ENCODE measurements around the gene NTHL1.
A peak's percentile ranks its signal among the peaks of the same experiment; 100 is the strongest.

Gene NTHL1

GRCh38 chr16:2047330-2048115 is at the start of gene NTHL1, which contains the start of gene TSC2:
TSS of gene NTHL1 (minus strand) at chr16:2047834. CDS start at chr16:2047823, 11 bp downstream.
TSS of gene TSC2 (plus strand) at chr16:2047985. CDS start at chr16:2048616, 631 bp downstream.
- ATAC-seq, result peak; percentile 98
- peak; percentile 96 for DNase-seq

GRCh38 chr16:2096853-2097595 is 49.4 kb upstream of the NTHL1 start:
- ATAC-seq (no peak), DNase-seq (no peak)

DNA sequence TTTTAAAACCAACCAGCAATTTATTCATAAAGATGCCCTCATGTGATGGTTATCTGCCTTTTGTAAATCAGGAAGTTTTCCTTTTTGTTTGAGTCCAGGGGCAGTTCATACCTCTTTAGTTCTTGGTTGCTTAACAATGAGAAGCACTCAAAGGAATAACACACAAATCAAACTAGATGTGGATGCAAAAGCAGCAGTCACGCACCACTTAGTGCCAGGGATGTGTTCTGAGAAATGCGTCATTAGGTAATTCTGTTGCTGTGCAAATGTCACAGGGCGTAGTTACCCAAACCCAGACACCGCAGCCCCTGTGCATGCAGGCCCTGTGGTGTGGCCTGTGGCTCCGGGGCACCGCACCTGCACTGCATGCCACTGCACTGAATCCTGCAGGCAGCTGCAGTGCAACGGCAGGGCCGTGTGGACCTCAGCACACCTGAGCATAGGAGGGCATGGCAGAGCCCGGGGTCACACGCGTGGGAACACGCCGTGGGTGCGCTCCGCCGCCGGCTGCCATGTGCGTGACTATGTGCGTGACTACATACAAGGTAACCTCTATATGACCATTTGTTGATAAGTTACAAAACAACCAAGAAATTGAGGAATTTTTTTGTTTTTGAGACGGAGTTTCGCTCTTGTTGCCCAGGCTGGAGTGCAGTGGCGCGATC is 48.4 kb upstream of the NTHL1 start:
- DNase-seq (no peak), ATAC-seq (no peak)

- ATAC-seq (no peak), DNase-seq (no peak)
Measured at GRCh38 chr16:2095315-2095853, 47.8 kb upstream of the NTHL1 start.

- DNase-seq (no peak), ATAC-seq (no peak)
Measured at GRCh38 chr16:2093793-2094192, 46.2 kb upstream of the NTHL1 start.

DNA sequence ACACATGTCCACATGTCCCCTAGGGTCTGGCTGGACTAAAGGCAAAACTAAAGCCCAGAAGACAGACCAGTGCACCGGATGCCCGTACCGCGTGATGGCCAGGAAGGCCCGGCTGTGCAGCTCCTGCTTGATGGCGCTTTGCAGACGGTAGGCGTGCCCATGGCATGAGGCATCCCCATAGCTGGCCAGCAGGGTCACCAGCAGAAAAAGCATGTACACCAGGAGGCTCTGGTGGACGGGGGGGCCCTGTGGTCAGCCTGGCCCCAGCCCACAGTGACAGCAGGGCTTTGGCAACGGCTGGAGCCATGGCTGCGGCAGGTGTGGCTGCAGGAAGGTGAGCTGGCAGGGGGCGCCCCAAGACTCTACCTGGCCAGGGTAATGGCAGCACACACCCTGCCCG is 45.2 kb upstream of the NTHL1 start:
- DNase-seq (no peak), ATAC-seq (no peak)

DNA sequence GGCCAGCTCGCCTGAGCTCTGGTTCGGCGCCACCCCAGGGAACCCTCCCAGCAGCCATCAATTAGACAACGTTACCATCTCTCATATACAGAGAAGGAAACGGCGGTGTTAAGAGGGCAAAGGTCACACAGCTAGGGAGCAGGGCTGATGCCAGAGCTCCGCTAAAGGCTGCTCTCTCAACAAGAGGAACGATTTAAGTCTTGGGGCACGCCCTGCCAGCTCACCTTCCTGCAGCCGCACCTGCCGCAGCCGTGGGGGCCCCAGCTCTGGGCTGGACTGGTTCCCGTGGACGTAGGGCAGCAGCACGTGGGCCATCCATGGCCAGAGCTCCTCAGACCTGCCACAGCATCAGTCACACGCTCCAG is 44.6 kb upstream of the NTHL1 start:
- no peak for DNase-seq
- no peak for ATAC-seq

GRCh38 chr16:2091547-2092255 is 44.1 kb upstream of the NTHL1 start:
- DNase-seq (no peak), ATAC-seq (no peak)

DNA sequence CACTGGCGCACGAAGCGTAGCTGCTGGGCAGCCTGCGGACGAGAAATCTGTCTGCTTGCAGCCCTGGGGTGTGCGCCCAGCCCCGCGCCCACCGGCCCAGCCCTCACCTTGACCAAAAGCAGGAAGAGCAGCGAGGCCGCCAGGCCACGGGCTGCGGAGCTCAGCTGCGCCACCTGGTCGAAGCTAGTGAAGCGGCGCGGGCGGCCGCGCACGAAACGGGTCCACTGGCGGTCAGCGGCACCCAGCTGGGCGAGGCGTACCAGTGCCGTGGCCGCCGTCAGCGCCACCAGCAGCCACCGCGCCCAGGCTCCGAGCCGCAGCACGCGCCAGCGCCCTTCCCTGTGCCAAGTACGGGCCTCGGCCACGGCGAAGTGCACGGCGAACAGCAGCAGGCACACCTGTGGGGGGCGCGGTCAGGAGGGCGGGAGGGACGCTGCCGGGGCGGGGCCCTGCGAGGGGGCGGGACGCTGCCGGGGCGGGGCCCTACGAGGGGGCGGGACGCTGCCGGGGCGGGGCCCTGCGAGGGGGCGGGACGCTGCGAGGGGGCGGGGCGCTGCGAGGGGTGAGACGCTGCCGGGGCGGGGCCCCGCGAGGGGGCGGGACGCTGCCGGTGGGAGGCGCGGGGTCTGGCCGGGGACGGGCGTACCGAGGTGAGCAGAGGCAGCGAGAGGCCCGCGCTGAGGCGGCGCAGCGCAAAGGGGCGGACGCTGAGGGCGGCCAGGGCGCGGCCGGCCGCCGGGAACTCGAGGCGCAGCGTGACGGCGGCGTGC is 43.3 kb upstream of the NTHL1 start:
- ATAC-seq (no peak), DNase-seq (peak; percentile 17)

- ATAC-seq, result no peak
- DNase-seq, result no peak
Measured at GRCh38 chr16:2090481-2090776, 42.8 kb upstream of the NTHL1 start.

DNA sequence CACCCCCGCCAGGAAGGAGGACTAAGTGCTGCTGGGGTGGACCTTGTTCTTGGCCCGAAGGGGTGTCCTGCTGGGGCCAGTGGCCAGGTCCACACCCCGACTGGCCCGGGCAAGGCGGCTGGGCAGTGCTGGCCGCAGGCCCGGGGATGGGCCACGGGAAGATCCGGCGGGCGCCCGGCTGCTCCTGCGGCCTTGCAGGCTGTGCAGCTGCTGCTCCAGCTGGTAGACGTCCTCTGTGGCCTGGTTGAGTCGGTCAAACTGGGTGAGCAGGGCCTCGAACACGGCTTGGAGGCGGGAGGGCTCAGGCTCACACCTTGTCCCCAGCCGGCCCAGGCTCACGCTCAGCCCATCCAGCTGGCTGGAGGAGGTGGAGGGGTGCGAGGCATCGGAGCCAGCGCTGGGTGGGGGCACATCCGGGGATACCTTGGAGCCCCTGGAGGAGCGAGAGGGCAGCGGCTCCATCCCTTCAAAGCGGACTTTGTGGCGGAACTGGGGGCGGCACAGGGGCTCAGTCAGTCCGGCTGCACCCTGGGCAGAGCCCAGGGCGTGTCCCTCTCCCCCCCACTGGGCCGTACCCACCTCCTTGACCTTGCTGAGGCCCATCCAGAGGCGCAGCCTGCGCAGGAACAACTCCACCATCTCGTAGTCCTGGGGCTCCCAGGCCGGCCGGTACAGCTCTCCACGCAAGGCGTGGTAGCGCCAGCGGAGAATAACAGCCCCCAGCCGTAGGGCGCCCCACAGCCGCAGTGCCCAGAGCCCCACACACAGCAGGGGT is 42.3 kb upstream of the NTHL1 start:
- no peak for ATAC-seq
- no peak for DNase-seq

DNA sequence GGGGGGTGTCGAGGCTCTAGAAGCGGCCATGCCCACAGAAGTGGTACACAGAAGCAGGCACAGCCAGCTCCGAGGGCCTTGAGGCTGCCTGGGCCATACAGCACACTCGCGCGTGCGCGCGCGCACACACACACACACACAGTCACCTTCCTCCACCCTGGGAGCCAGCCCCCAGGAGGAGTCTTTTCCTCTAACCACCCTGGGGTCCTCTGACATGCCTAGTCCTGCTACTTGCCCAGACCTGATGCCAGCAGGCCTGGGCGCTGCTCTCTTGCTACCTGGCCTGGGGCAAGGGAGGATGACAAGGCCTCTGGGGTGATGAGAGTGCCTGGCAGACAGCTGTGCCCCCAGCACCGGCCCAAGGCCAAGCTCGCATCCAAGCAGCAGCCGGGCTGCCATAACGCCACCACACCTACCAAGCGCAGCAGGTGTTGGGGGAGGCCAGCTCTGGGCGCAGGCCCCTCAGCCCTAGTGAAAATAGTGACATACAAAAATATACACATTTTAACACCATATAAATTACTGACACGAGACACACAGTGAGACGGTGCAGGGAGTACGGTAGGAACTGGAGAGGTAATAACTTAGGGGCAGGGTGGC is 41.2 kb upstream of the NTHL1 start:
- DNase-seq, result no peak
- ATAC-seq, result no peak

GRCh38 chr16:2087748-2088631 is 40.4 kb upstream of the NTHL1 start:
- DNase-seq (no peak), ATAC-seq (no peak)

DNA sequence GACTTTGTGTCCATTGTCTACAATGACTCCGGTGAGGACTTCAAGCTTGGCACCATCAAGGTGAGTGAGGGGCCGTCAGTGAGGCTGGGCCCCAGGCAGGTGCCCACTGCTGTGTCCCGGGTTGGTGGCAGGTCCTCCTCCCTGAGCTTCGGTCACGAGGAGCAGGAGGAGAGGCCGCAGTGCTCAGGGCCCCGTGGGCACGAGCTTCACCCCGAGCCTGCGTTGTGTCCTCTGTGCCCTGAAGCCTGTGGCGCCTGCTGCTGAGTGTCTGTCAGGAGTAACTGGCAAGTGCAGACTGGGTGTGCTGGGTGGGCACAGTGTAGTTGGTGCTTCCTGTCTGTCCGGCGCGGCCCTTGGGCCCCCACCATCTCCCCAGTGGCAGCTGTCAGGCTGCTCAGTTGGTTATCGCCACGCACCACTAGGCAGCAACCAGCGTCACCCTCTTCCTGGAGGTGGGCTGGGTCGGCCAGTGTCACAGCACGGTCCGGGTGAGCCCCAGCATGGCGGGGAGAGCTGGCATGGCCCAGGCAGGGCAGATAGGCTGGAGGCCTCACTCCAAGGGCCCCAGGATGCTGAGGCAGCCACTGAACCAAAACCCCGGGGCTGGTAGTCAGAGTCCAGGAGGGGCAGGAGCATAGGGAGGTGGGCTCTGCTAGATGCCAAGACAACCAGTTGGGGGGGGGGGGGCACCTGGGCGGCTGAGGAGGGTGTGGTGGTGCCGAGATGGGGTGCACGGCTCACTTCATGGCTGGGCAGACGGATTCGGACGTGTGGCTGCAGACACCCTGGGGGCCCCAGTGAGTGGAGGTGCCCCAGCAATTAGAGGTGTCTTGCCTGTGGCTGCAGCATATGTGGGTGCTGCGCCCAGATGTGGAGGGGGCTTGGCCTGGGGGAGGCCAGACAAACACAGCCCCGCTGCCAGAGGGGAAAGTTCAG is 39.4 kb upstream of the NTHL1 start:
- ATAC-seq, result no peak
- no peak for DNase-seq

DNA sequence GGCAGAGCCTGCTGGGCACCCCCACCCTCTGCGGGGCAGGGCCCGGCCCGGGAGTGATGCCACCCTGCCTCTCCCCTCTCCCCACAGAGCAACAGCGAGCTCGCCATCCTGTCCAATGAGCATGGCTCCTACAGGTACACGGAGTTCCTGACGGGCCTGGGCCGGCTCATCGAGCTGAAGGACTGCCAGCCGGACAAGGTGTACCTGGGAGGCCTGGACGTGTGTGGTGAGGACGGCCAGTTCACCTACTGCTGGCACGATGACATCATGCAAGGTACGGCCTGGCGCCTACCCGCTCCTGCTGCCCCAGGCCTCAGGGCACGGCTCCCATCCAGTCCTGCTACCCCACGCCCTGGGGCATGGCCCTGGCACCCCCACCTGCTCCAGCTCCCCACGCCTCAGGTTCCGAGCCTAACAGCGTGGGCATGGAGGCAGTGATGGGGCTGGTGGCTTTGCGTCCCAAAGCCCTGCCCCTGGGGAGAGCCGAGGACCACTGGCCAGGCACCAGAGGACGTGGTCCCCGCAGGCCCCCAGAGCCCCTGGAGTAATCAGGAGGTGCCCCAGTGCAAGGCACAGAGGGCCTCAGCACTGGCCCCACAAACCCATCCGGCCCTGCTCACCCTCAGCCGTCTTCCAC is 38.6 kb upstream of the NTHL1 start:
- DNase-seq (no peak), ATAC-seq (no peak)

- ATAC-seq (no peak), DNase-seq (no peak)
Measured at GRCh38 chr16:2085669-2086068, 38.0 kb upstream of the NTHL1 start.

- DNase-seq (no peak), ATAC-seq (no peak)
Measured at GRCh38 chr16:2084895-2085625, 37.4 kb upstream of the NTHL1 start.

Measured in stimulated activated naive CD8-positive, alpha-beta T cell treated with anti-CD3 and anti-CD28 coated beads, Interleukin-15, Interleukin-2, amounts not matched to agents 100 U/mL and 50 U/mL, for 24 hours (primary cell).